Measurements from ENCODE around the gene S100A16. TPM values are rescaled to one million over a fixed set of nuclear protein-coding genes. Genes with fewer than 3 reads are reported as not detected.

S100A16 gene
- total RNA-seq, 1 donor from 2014 or later: 886 TPM

DNA sequence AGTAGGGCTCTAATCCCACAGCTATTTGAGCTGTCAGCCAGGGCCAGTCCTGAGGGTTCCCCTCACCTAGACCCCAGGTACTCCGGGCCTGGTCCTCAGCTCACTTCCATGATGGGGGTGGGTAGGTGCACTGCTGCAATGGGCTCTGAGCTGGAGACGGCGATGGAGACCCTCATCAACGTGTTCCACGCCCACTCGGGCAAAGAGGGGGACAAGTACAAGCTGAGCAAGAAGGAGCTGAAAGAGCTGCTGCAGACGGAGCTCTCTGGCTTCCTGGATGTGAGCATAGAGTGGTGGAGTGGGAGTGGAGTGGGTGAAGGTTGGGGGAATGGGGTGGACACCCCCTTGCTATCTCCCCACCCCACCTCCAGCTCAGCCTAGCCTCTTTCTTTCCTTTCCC lies 17.4 kb upstream of the S100A16 start:
- H3K4me3 ChIP-seq (ENCODE audit: low read depth, low read length): no peak overlapping the region
- FAIRE-seq (no peak), DNase-seq (ENCODE audit: low read depth) (no peak)
- H3K36me3 ChIP-seq (ENCODE audit: control insufficient read depth, insufficient read depth, low read length): peaks cover 2% of the 10 kb centered on the region
- TF ChIP-seq, protein P1, sequence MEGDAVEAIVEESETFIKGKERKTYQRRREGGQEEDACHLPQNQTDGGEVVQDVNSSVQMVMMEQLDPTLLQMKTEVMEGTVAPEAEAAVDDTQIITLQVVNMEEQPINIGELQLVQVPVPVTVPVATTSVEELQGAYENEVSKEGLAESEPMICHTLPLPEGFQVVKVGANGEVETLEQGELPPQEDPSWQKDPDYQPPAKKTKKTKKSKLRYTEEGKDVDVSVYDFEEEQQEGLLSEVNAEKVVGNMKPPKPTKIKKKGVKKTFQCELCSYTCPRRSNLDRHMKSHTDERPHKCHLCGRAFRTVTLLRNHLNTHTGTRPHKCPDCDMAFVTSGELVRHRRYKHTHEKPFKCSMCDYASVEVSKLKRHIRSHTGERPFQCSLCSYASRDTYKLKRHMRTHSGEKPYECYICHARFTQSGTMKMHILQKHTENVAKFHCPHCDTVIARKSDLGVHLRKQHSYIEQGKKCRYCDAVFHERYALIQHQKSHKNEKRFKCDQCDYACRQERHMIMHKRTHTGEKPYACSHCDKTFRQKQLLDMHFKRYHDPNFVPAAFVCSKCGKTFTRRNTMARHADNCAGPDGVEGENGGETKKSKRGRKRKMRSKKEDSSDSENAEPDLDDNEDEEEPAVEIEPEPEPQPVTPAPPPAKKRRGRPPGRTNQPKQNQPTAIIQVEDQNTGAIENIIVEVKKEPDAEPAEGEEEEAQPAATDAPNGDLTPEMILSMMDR (IDR thresholded peaks at IDR 0.05; ENCODE audit: insufficient read depth, low read length, severe bottlenecking): no peak
- H3K27me3 ChIP-seq (ENCODE audit: control insufficient read depth, insufficient read depth, low read length): no peaks in the 10 kb centered on the region

- no peak overlapping the region for H3K4me3 ChIP-seq (ENCODE audit: low read depth, low read length)
These were observed 17.0 kb upstream of the S100A16 start for GRCh38 chr1:153629971-153630370.

GRCh38 chr1:153629343-153629665 lies 16.4 kb upstream of the S100A16 start:
- Histone ChIP-seq H3K4me3 (ENCODE audit: low read depth, low read length) (no peak overlapping the region), H3K36me3 (ENCODE audit: control insufficient read depth, insufficient read depth, low read length) (peaks cover 2% of the 10 kb centered on the region), H3K27me3 (ENCODE audit: control insufficient read depth, insufficient read depth, low read length) (no peaks in the 10 kb centered on the region)
- FAIRE-seq: no peak
- DNase-seq (ENCODE audit: low read depth): no peak
- TF ChIP-seq, protein P1 (IDR thresholded peaks at IDR 0.05; ENCODE audit: insufficient read depth, low read length, severe bottlenecking): no peak

More at GRCh38 chr1:153629971-153630370, 17.0 kb upstream of the S100A16 start:
- H3K36me3 ChIP-seq (ENCODE audit: control insufficient read depth, insufficient read depth, low read length): peaks cover 2% of the 10 kb centered on the region
- DNase-seq (ENCODE audit: low read depth): no peak
- TF ChIP-seq, protein P1 (IDR thresholded peaks at IDR 0.05; ENCODE audit: insufficient read depth, low read length, severe bottlenecking): no peak
- no peak for FAIRE-seq
- no peaks in the 10 kb centered on the region for H3K27me3 ChIP-seq (ENCODE audit: control insufficient read depth, insufficient read depth, low read length)

- Histone ChIP-seq H3K4me3 (ENCODE audit: low read depth, low read length) (no peak overlapping the region), H3K27me3 (ENCODE audit: control insufficient read depth, insufficient read depth, low read length) (no peaks in the 10 kb centered on the region), H3K36me3 (ENCODE audit: control insufficient read depth, insufficient read depth, low read length) (peaks cover 4% of the 10 kb centered on the region)
- no peak for DNase-seq (ENCODE audit: low read depth)
- no peak for FAIRE-seq
- TF ChIP-seq, protein P1 (IDR thresholded peaks at IDR 0.05; ENCODE audit: insufficient read depth, low read length, severe bottlenecking): no peak
These were observed 15.9 kb upstream of the S100A16 start for GRCh38 chr1:153628638-153629342.

- Histone ChIP-seq H3K36me3 (ENCODE audit: control insufficient read depth, insufficient read depth, low read length) (peaks cover 4% of the 10 kb centered on the region), H3K4me3 (ENCODE audit: low read depth, low read length) (peak within 1 kb of the TSS; percentile 50), H3K27me3 (ENCODE audit: control insufficient read depth, insufficient read depth, low read length) (no peaks in the 10 kb centered on the region)
- FAIRE-seq: no peak
- DNase-seq (ENCODE audit: low read depth): no peak
- TF ChIP-seq, protein P1 (IDR thresholded peaks at IDR 0.05; ENCODE audit: insufficient read depth, low read length, severe bottlenecking): no peak
These were observed 15.0 kb upstream of the S100A16 start, which contains the start of gene S100A1 for GRCh38 chr1:153627715-153628626. Gene S100A1, plus strand, starts transcription at chr1:153628434. Its CDS starts 2,088 bp downstream, at chr1:153630522.

Measured in bronchial epithelial cell (primary cell).